ENCODE results near the gene ZNF189. TPM values are rescaled to one million over a fixed set of nuclear protein-coding genes. Genes with fewer than 3 reads are reported as not detected.
A peak's percentile ranks its signal among the peaks of the same experiment; 100 is the strongest.

ZNF189 gene
- total RNA-seq, 1 donor from 2014 or later: 17.3 TPM

- peaks cover 33% of the 10 kb centered on the region for H3K27me3 Mint-ChIP-seq (ENCODE audit: unreplicated experiment)
- no peak overlapping the region for H3K27ac Mint-ChIP-seq (ENCODE audit: unreplicated experiment)
- H3K36me3 Mint-ChIP-seq (ENCODE audit: unreplicated experiment): no peaks in the 10 kb centered on the region
- no peaks in the 10 kb centered on the region for H3K9me3 Mint-ChIP-seq (ENCODE audit: unreplicated experiment)
- no peak for DNase-seq (ENCODE audit: extremely low spot score, unreplicated experiment)
- H3K4me1 Mint-ChIP-seq (ENCODE audit: unreplicated experiment): peaks cover 30% of the 10 kb centered on the region
- peak overlapping the region; percentile 79 for H3K4me3 Mint-ChIP-seq (ENCODE audit: unreplicated experiment)
- no peak for TF ChIP-seq CTCF (IDR thresholded peaks at IDR 0.05)
Measured at GRCh38 chr9:101448680-101449070, 50.0 kb downstream of the ZNF189 start.

DNA sequence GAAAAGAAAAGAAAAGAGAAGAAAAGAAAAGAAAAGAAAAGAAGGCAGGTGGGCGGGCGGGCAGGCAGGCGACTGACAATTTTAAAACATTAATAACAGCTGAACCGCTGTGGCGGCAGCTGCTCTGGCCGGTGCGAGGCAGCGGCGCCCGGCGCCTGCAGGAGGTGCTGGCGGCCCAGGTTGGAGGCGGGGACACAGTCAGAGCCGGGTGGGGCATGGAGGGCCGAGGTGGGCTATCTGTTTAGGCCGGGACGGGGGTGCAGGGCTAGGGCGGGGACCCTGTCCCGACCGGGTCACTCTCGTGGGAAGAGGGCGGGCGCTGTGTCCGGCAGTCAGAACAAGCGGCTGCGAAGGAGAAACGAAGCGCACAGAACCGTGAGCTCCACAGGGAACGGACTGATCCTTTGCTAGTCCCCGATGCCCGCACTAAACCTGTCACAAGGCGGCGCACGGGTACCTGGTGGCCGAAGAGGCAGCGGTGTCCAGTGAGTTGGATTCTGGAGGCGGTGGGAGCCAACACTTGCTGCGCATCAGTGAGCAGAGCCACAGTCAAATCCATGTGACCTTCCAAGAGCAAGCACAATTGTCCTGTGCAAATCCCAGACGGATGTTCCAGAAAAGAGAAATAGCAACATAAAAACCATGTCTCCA is 50.5 kb downstream of the ZNF189 start:
- peaks cover 33% of the 10 kb centered on the region for H3K27me3 Mint-ChIP-seq (ENCODE audit: unreplicated experiment)
- H3K9me3 Mint-ChIP-seq (ENCODE audit: unreplicated experiment): no peaks in the 10 kb centered on the region
- TF ChIP-seq CTCF (IDR thresholded peaks at IDR 0.05): peak; percentile 84
- peak overlapping the region; percentile 67 for H3K27ac Mint-ChIP-seq (ENCODE audit: unreplicated experiment)
- H3K4me3 Mint-ChIP-seq (ENCODE audit: unreplicated experiment): peak overlapping the region; percentile 79
- H3K4me1 Mint-ChIP-seq (ENCODE audit: unreplicated experiment): peaks cover 35% of the 10 kb centered on the region
- DNase-seq (ENCODE audit: extremely low spot score, unreplicated experiment): peak; percentile 90
- no peaks in the 10 kb centered on the region for H3K36me3 Mint-ChIP-seq (ENCODE audit: unreplicated experiment)

GRCh38 chr9:101450931-101451330 is 52.3 kb downstream of the ZNF189 start:
- DNase-seq (ENCODE audit: extremely low spot score, unreplicated experiment): no peak
- no peak overlapping the region for H3K27ac Mint-ChIP-seq (ENCODE audit: unreplicated experiment)
- no peaks in the 10 kb centered on the region for H3K36me3 Mint-ChIP-seq (ENCODE audit: unreplicated experiment)
- TF ChIP-seq CTCF (IDR thresholded peaks at IDR 0.05): no peak
- H3K9me3 Mint-ChIP-seq (ENCODE audit: unreplicated experiment): no peaks in the 10 kb centered on the region
- peaks cover 20% of the 10 kb centered on the region for H3K27me3 Mint-ChIP-seq (ENCODE audit: unreplicated experiment)
- peaks cover 53% of the 10 kb centered on the region for H3K4me1 Mint-ChIP-seq (ENCODE audit: unreplicated experiment)
- no peak overlapping the region for H3K4me3 Mint-ChIP-seq (ENCODE audit: unreplicated experiment)

DNA sequence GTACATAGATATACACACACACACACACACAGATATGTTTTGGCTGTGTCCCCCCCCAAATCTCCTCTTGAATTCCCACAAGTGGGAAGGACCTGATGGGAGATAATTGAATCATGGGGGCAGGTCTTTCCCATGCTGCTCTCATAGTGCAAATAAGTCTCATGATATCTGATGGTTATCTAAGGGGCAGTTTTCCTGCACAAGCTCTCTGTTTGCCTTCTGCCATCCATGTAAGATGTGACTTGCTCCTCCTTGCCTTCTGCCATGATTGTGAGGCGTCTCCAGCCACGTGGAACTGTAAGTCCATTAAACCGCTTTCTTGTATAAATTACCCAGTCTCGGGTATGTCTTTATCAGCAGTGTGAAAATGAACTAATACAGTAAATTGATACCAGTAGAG is 52.8 kb downstream of the ZNF189 start:
- Mint-ChIP-seq H3K36me3 (ENCODE audit: unreplicated experiment) (no peaks in the 10 kb centered on the region), H3K9me3 (ENCODE audit: unreplicated experiment) (no peaks in the 10 kb centered on the region), H3K4me1 (ENCODE audit: unreplicated experiment) (peaks cover 58% of the 10 kb centered on the region)

More for the DNA sequence above, 52.8 kb downstream of the ZNF189 start:
- H3K27me3 Mint-ChIP-seq (ENCODE audit: unreplicated experiment): peaks cover 16% of the 10 kb centered on the region
- no peak overlapping the region for H3K4me3 Mint-ChIP-seq (ENCODE audit: unreplicated experiment)
- no peak for TF ChIP-seq CTCF (IDR thresholded peaks at IDR 0.05)
- DNase-seq (ENCODE audit: extremely low spot score, unreplicated experiment): no peak
- no peak overlapping the region for H3K27ac Mint-ChIP-seq (ENCODE audit: unreplicated experiment)
